GM23338 (cell line): ENCODE results near the gene NPY1R.

Source experiments
- EZH2 ChIP-seq: fragments of 200-600 bp; sonication (generic); IDR thresholded peaks from one replicate; pipeline ENCODE4 v1.8.0; 2017; ENCODE audit warnings: antibody characterized with exemption, mild to moderate bottlenecking, low read depth; ENCODE audit not compliant: unreplicated experiment
- TF ChIP-seq, protein P1 (sequence below), 2 experiments: fragments of 200-600 bp in 1 of 2; sonication (generic) in 1 of 2; conservative IDR thresholded peaks; 2 replicates each; pipeline versions ENCODE4 v1.5.1 to v1.6.1; 2016 to 2017; ENCODE audit warnings: antibody characterized with exemption in 2 of 2, low read depth in 2 of 2, mild to moderate bottlenecking in 2 of 2, moderate library complexity in 1 of 2

DNA sequence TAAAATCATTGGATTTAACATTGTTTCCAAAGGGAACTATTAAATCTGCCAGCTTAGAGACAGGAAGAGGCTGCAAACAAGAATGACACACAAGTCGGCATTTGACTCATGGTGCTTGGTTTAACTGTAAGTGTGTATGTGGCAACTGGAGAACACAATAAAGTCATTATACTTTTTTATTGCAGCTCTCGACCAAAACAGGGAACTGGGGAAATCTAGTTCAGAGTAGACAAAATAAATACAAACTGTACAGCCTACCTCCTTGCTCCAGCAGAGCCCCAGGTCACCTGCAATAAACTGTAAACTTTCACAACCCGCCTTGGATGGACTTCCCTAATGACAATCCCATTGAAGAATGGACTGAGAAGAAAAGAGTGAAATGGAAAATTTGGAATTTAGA lies 35.3 kb upstream of the NPY1R start:
- TF ChIP-seq, protein P1, sequence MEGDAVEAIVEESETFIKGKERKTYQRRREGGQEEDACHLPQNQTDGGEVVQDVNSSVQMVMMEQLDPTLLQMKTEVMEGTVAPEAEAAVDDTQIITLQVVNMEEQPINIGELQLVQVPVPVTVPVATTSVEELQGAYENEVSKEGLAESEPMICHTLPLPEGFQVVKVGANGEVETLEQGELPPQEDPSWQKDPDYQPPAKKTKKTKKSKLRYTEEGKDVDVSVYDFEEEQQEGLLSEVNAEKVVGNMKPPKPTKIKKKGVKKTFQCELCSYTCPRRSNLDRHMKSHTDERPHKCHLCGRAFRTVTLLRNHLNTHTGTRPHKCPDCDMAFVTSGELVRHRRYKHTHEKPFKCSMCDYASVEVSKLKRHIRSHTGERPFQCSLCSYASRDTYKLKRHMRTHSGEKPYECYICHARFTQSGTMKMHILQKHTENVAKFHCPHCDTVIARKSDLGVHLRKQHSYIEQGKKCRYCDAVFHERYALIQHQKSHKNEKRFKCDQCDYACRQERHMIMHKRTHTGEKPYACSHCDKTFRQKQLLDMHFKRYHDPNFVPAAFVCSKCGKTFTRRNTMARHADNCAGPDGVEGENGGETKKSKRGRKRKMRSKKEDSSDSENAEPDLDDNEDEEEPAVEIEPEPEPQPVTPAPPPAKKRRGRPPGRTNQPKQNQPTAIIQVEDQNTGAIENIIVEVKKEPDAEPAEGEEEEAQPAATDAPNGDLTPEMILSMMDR (conservative IDR thresholded peaks at IDR 0.05; ENCODE audit: low read depth in 2 of 2) = no peak
- no peak for TF ChIP-seq EZH2
